Measurements from ENCODE around the gene PPP1R1B. TPM values are rescaled to one million over a fixed set of nuclear protein-coding genes. Genes with fewer than 3 reads are reported as not detected.
A peak's percentile ranks its signal among the peaks of the same experiment; 100 is the strongest.

PPP1R1B gene
- total RNA-seq, 1 donor from 2014 or later: not detected

GRCh38 chr17:39635614-39636176 lies 8.9 kb downstream of the PPP1R1B start:
- DNase-seq (ENCODE audit: low spot score, unreplicated experiment): no peak
- Mint-ChIP-seq H3K27ac (no peak overlapping the region), H3K4me3 (ENCODE audit: low read depth) (peak overlapping the region; percentile 91), H3K9me3 (ENCODE audit: low read depth) (no peaks in the 10 kb centered on the region), H3K27me3 (peaks cover 13% of the 10 kb centered on the region), H3K4me1 (ENCODE audit: low read depth) (peaks cover 20% of the 10 kb centered on the region), H3K36me3 (ENCODE audit: insufficient read depth) (no peaks in the 10 kb centered on the region)
- no peak for TF ChIP-seq CTCF (IDR thresholded peaks at IDR 0.05; ENCODE audit: unreplicated experiment)

GRCh38 chr17:39636587-39636926 lies 9.8 kb downstream of the PPP1R1B start:
- peak overlapping the region; percentile 91 for H3K4me3 Mint-ChIP-seq (ENCODE audit: low read depth)
- H3K27me3 Mint-ChIP-seq: peaks cover 5% of the 10 kb centered on the region
- no peaks in the 10 kb centered on the region for H3K36me3 Mint-ChIP-seq (ENCODE audit: insufficient read depth)
- DNase-seq (ENCODE audit: low spot score, unreplicated experiment): no peak
- no peaks in the 10 kb centered on the region for H3K9me3 Mint-ChIP-seq (ENCODE audit: low read depth)
- peak overlapping the region; percentile 74 for H3K27ac Mint-ChIP-seq
- peaks cover 17% of the 10 kb centered on the region for H3K4me1 Mint-ChIP-seq (ENCODE audit: low read depth)
- TF ChIP-seq CTCF (IDR thresholded peaks at IDR 0.05; ENCODE audit: unreplicated experiment): no peak

GRCh38 chr17:39636927-39637736 lies 10.4 kb downstream of the PPP1R1B start, which contains the start of gene STARD3:
Gene STARD3, plus strand, starts transcription at chr17:39637144. Its CDS starts 16,388 bp downstream, at chr17:39653532.
- Mint-ChIP-seq H3K9me3 (ENCODE audit: low read depth) (no peaks in the 10 kb centered on the region), H3K4me1 (ENCODE audit: low read depth) (peaks cover 15% of the 10 kb centered on the region), H3K27ac (peak within 1 kb of the TSS; percentile 92), H3K27me3 (no peaks in the 10 kb centered on the region), H3K36me3 (ENCODE audit: insufficient read depth) (no peaks in the 10 kb centered on the region), H3K4me3 (ENCODE audit: low read depth) (peak within 1 kb of the TSS; percentile 91)
- DNase-seq (ENCODE audit: low spot score, unreplicated experiment): peak; percentile 79
- no peak for TF ChIP-seq CTCF (IDR thresholded peaks at IDR 0.05; ENCODE audit: unreplicated experiment)

GRCh38 chr17:39638317-39638716 lies 11.6 kb downstream of the PPP1R1B start:
- Mint-ChIP-seq H3K27me3 (no peaks in the 10 kb centered on the region), H3K9me3 (ENCODE audit: low read depth) (no peaks in the 10 kb centered on the region), H3K36me3 (ENCODE audit: insufficient read depth) (no peaks in the 10 kb centered on the region), H3K27ac (no peak overlapping the region), H3K4me1 (ENCODE audit: low read depth) (peaks cover 15% of the 10 kb centered on the region), H3K4me3 (ENCODE audit: low read depth) (peak overlapping the region; percentile 91)
- TF ChIP-seq CTCF (IDR thresholded peaks at IDR 0.05; ENCODE audit: unreplicated experiment): no peak
- DNase-seq (ENCODE audit: low spot score, unreplicated experiment): no peak

- no peak overlapping the region for H3K27ac Mint-ChIP-seq
- no peak for DNase-seq (ENCODE audit: low spot score, unreplicated experiment)
- TF ChIP-seq CTCF (IDR thresholded peaks at IDR 0.05; ENCODE audit: unreplicated experiment): no peak
- H3K4me3 Mint-ChIP-seq (ENCODE audit: low read depth): no peak overlapping the region
- H3K27me3 Mint-ChIP-seq: no peaks in the 10 kb centered on the region
- H3K4me1 Mint-ChIP-seq (ENCODE audit: low read depth): peaks cover 15% of the 10 kb centered on the region
- no peaks in the 10 kb centered on the region for H3K9me3 Mint-ChIP-seq (ENCODE audit: low read depth)
- H3K36me3 Mint-ChIP-seq (ENCODE audit: insufficient read depth): no peaks in the 10 kb centered on the region
These were observed 12.3 kb downstream of the PPP1R1B start for GRCh38 chr17:39639043-39639442.

Measured in progenitor cell of endocrine pancreas (in vitro differentiated cells).